H1 (cell line): ENCODE results near the gene ASF1B. TPM values are rescaled to one million over a fixed set of nuclear protein-coding genes. Genes with fewer than 3 reads are reported as not detected.
A peak's percentile ranks its signal among the peaks of the same experiment; 100 is the strongest.

Experiments used
- CTCF ChIA-PET: fragments of 300-600 bp; sonication (Branson Sonifier 250); formaldehyde crosslinking; loops from one replicate; lab custom pipeline; 2021; ENCODE audit not compliant: partially characterized antibody; lab: Charles Lee
- POLR2A ChIA-PET: fragments of 300-600 bp; sonication (Branson Sonifier 250); formaldehyde crosslinking; loops from one replicate; lab custom pipeline; 2021; ENCODE audit warnings: inconsistent platforms; ENCODE audit not compliant: partially characterized antibody; lab: Charles Lee
- DNase-seq, 2 experiments: peaks; one replicate each; pipeline versions ENCODE4 v3.0.0 to v3.0.0-alpha.2; 2010 to 2022; ENCODE audit warnings: low spot score in 2 of 2, low read depth in 1 of 2, mixed read lengths in 1 of 2
- FAIRE-seq: peaks from 2 replicates; lab custom pipeline; 2011; peaks lifted over from hg19 to GRCh38; lab: Jason Lieb, UNC
- H2AFZ ChIP-seq: 2 replicates; pipeline ENCODE4 v1.8.1; 2012; ENCODE audit warnings: low read length, inconsistent platforms
- H2AK5ac ChIP-seq: 2 replicates; pipeline ENCODE4 v1.6.1; 2013; ENCODE audit warnings: low read depth, low read length
- H2BK120ac ChIP-seq: replicated peaks from 2 replicates; pipeline ENCODE3; 2013; ENCODE audit warnings: low read depth, low read length, inconsistent platforms
- H2BK12ac ChIP-seq: 2 replicates; pipeline ENCODE4 v1.6.1; 2013; ENCODE audit warnings: low read depth, low read length
- H2BK15ac ChIP-seq: 2 replicates; pipeline ENCODE4 v1.6.1; 2013; ENCODE audit warnings: low read length
- H2BK20ac ChIP-seq: 2 replicates; pipeline ENCODE4 v1.6.1; 2013; ENCODE audit warnings: low read length
- H2BK5ac ChIP-seq: 2 replicates; pipeline ENCODE4 v1.6.1; 2013; ENCODE audit warnings: low read depth, low read length
- H3K14ac ChIP-seq: 2 replicates; pipeline ENCODE4 v1.6.1; 2013; ENCODE audit warnings: inconsistent platforms; ENCODE audit not compliant: insufficient read length
- H3K18ac ChIP-seq: 2 replicates; pipeline ENCODE4 v1.6.1; 2013; ENCODE audit warnings: low read length; ENCODE audit errors: extremely low read depth
- H3K23ac ChIP-seq: 2 replicates; pipeline ENCODE4 v1.6.1; 2013; ENCODE audit warnings: inconsistent platforms; ENCODE audit not compliant: insufficient read length
- H3K23me2 ChIP-seq: 2 replicates; pipeline ENCODE4 v1.6.1; 2013; ENCODE audit warnings: low read depth, low read length
- H3K27ac ChIP-seq: 2 replicates; pipeline ENCODE4 v1.6.1; 2011; ENCODE audit warnings: low read depth, low read length, inconsistent platforms
- H3K27me3 ChIP-seq, 4 experiments: replicated peaks in 1 of 4; 1 replicate in 1 of 4; 2 replicates in 3 of 4; pipeline versions ENCODE4 v1.6.1 to v1.8.1; 2011 to 2013; ENCODE audit warnings: low read length in 3 of 4, mild to moderate bottlenecking in 3 of 4, inconsistent platforms in 2 of 4, mixed read lengths in 2 of 4, moderate library complexity in 1 of 4; ENCODE audit not compliant: control insufficient read depth in 3 of 4, insufficient read depth in 3 of 4; ENCODE audit errors: extremely low read depth in 1 of 4
- H3K36me3 ChIP-seq, 4 experiments: 2 replicates each; pipeline versions ENCODE4 v1.6.1 to v1.8.1; 2011 to 2013; ENCODE audit warnings: mild to moderate bottlenecking in 4 of 4, low read length in 3 of 4, moderate library complexity in 2 of 4, control low read depth in 1 of 4, inconsistent platforms in 1 of 4; ENCODE audit not compliant: insufficient read depth in 4 of 4, control insufficient read depth in 2 of 4
- H3K4ac ChIP-seq: replicated peaks from 2 replicates; pipeline ENCODE3; 2013; ENCODE audit warnings: low read length, low read depth, mixed read lengths, inconsistent platforms; ENCODE audit not compliant: insufficient read length
- H3K4me1 ChIP-seq, 4 experiments: replicated peaks in 1 of 4; 1 replicate in 1 of 4; 2 replicates in 3 of 4; pipeline versions ENCODE4 v1.6.1 to v1.8.1; 2011 to 2013; ENCODE audit warnings: low read length in 3 of 4, inconsistent platforms in 2 of 4, mixed read lengths in 1 of 4; ENCODE audit not compliant: insufficient read depth in 4 of 4, control insufficient read depth in 3 of 4
- H3K4me2 ChIP-seq, 2 experiments: 2 replicates each; pipeline versions ENCODE4 v1.6.1 to v1.8.1; 2011 to 2013; ENCODE audit warnings: low read depth in 2 of 2, low read length in 2 of 2, control low read depth in 1 of 2, inconsistent platforms in 1 of 2, mild to moderate bottlenecking in 1 of 2; ENCODE audit not compliant: insufficient read depth in 1 of 2
- H3K4me3 ChIP-seq, 4 experiments: fragments of 200-600, 300-600 bp in 1 of 4; sonication (generic), shearing (Covaris generic), sonication (Bioruptor Twin) in 1 of 4; 2 replicates each; pipeline versions ENCODE4 v1.5.1 to v1.8.1; 2011 to 2016; ENCODE audit warnings: low read length in 4 of 4, low read depth in 3 of 4, control low read depth in 2 of 4, inconsistent platforms in 2 of 4, mild to moderate bottlenecking in 2 of 4, mixed read lengths in 1 of 4, moderate library complexity in 1 of 4; ENCODE audit not compliant: insufficient read depth in 2 of 4; ENCODE audit errors: extremely low read depth in 1 of 4
- H3K56ac ChIP-seq: replicated peaks from 2 replicates; pipeline ENCODE3; 2013; ENCODE audit warnings: low read depth, mild to moderate bottlenecking, mixed read lengths, low read length, inconsistent platforms; ENCODE audit not compliant: insufficient read length
- H3K79me1 ChIP-seq: 2 replicates; pipeline ENCODE4 v1.6.1; 2013; ENCODE audit warnings: low read depth, low read length, control low read depth
- H3K79me2 ChIP-seq, 2 experiments: 2 replicates each; pipeline versions ENCODE4 v1.6.1 to v1.8.1; 2012 to 2013; ENCODE audit warnings: low read length in 2 of 2, mild to moderate bottlenecking in 2 of 2, inconsistent platforms in 1 of 2; ENCODE audit not compliant: insufficient read depth in 2 of 2, control insufficient read depth in 1 of 2
- H3K9ac ChIP-seq, 4 experiments: replicated peaks in 1 of 4; 1 replicate in 1 of 4; 2 replicates in 3 of 4; pipeline versions ENCODE4 v1.6.1 to v1.8.1; 2011 to 2013; ENCODE audit warnings: low read depth in 3 of 4, low read length in 3 of 4, control low read depth in 2 of 4, mild to moderate bottlenecking in 2 of 4, moderate library complexity in 2 of 4, inconsistent platforms in 1 of 4; ENCODE audit errors: extremely low read depth in 1 of 4
- H3K9me3 ChIP-seq, 2 experiments: 2 replicates each; pipeline versions ENCODE4 v1.6.1 to v1.8.1; 2012 to 2013; ENCODE audit warnings: mild to moderate bottlenecking in 2 of 2, moderate library complexity in 2 of 2, control low read depth in 1 of 2, inconsistent platforms in 1 of 2, low read depth in 1 of 2, low read length in 1 of 2, mixed read lengths in 1 of 2; ENCODE audit not compliant: insufficient read depth in 2 of 2
- H4K20me1 ChIP-seq, 2 experiments: replicated peaks in 1 of 2; 2 replicates each; pipeline versions ENCODE3 to v1.8.1; 2011 to 2013; ENCODE audit warnings: inconsistent platforms in 2 of 2, low read length in 2 of 2, mild to moderate bottlenecking in 1 of 2; ENCODE audit not compliant: insufficient read depth in 2 of 2, control insufficient read depth in 1 of 2
- H4K5ac ChIP-seq: 2 replicates; pipeline ENCODE4 v1.6.1; 2013; ENCODE audit warnings: low read length, low read depth, mixed read lengths, inconsistent platforms; ENCODE audit not compliant: insufficient read length
- H4K8ac ChIP-seq: 2 replicates; pipeline ENCODE4 v1.8.0; 2013; ENCODE audit warnings: mild to moderate bottlenecking, moderate library complexity, low read length, inconsistent platforms; ENCODE audit not compliant: insufficient read depth; ENCODE audit errors: extremely low read depth
- H4K91ac ChIP-seq: replicated peaks from 2 replicates; pipeline ENCODE3; 2013; ENCODE audit warnings: low read length, mixed read lengths, inconsistent platforms; ENCODE audit not compliant: insufficient read length
- CBX8 ChIP-seq: fragments of 300-800, 300-1000 bp; sonication (generic); IDR thresholded peaks from 2 replicates; pipeline ENCODE4 v1.7.1; 2016; ENCODE audit warnings: low read depth, low read length, borderline replicate concordance
- EZH2 ChIP-seq: fragments of 200-600 bp; sonication (generic); IDR thresholded peaks from 2 replicates; pipeline ENCODE4 v1.7.1; 2012; ENCODE audit warnings: low read depth, mild to moderate bottlenecking, moderate library complexity, low read length, inconsistent platforms; ENCODE audit not compliant: severe bottlenecking
- GABPA ChIP-seq: IDR thresholded peaks from 2 replicates; pipeline ENCODE4 v1.6.1; 2011; ENCODE audit warnings: mild to moderate bottlenecking, low read length, moderate library complexity, borderline replicate concordance; ENCODE audit not compliant: insufficient read depth
- HDAC6 ChIP-seq: IDR thresholded peaks from one replicate; pipeline ENCODE4 v1.7.1; 2012; ENCODE audit warnings: low read depth, mild to moderate bottlenecking, inconsistent platforms, low read length, moderate library complexity
- JUN ChIP-seq: IDR thresholded peaks from 2 replicates; pipeline ENCODE4 v1.6.1; 2011; ENCODE audit warnings: low read depth, mild to moderate bottlenecking, improper control_type of control experiment, low read length
- JUND ChIP-seq: IDR thresholded peaks from 2 replicates; pipeline ENCODE4 v1.6.1; 2011; ENCODE audit warnings: mild to moderate bottlenecking, improper control_type of control experiment, low read length
- MAFK ChIP-seq: IDR thresholded peaks from 2 replicates; pipeline ENCODE4 v1.6.1; 2012; ENCODE audit warnings: low read depth, mild to moderate bottlenecking, improper control_type of control experiment, low read length
- PHF8 ChIP-seq: fragments of 200-600 bp; sonication (generic); conservative IDR thresholded peaks from 2 replicates; pipeline ENCODE4 v1.7.1; 2012; ENCODE audit warnings: low read depth, mild to moderate bottlenecking, inconsistent platforms, low read length, moderate library complexity
- SP1 ChIP-seq: IDR thresholded peaks from 2 replicates; pipeline ENCODE4 v1.6.1; 2011; ENCODE audit warnings: low read depth, low read length
- SP2 ChIP-seq: IDR thresholded peaks from 2 replicates; pipeline ENCODE4 v1.6.1; 2012; ENCODE audit warnings: mild to moderate bottlenecking, low read length, inconsistent platforms
- SP4 ChIP-seq: IDR thresholded peaks from 2 replicates; pipeline ENCODE4 v1.6.1; 2012; ENCODE audit warnings: low read length, inconsistent platforms
- SUZ12 ChIP-seq: fragments of 200-600 bp; sonication (generic); IDR thresholded peaks from 2 replicates; pipeline ENCODE4 v1.6.1; 2012; ENCODE audit warnings: mild to moderate bottlenecking, inconsistent platforms, low read length, moderate library complexity, mixed read lengths
- TCF12 ChIP-seq: IDR thresholded peaks from 2 replicates; pipeline ENCODE4 v1.6.1; 2011; ENCODE audit warnings: low read depth, mild to moderate bottlenecking, low read length
- WGBS, 2 experiments: shearing (Covaris generic) in 1 of 2; methylation state at CpG; one replicate each; pipeline versions ENCODE4 v1.1.6 to v1.1.7; 2013 to 2015; ENCODE audit warnings: low lambda C conversion rate in 2 of 2, mixed read lengths in 2 of 2, inconsistent platforms in 1 of 2, low coverage in 1 of 2, missing lambda C conversion rate in 1 of 2; ENCODE audit not compliant: insufficient replicate concordance in 2 of 2, insufficient coverage in 1 of 2, insufficient read length in 1 of 2; ENCODE audit errors: extremely low coverage in 1 of 2, missing lambda C conversion rate in 1 of 2; 5-methylcytosine and 5-hydroxymethylcytosine counted together
- polyA plus RNA-seq, 7 experiments: library from polyadenylated mRNA; depleted of rRNA in 3 of 7; stranded (reverse) in 5 of 7; unstranded in 2 of 7; fragments of >200 nt in 5 of 7; fragments of 200-250 nt in 2 of 7; gene quantifications; 1 replicate in 5 of 7; 2 replicates in 1 of 7; 4 replicates in 1 of 7; pipeline versions ENCODE4 v1.2.1 to v1.2.3, GENCODE V29; 2011 to 2013; ENCODE audit warnings: missing spikeins in 2 of 7, mixed read lengths in 2 of 7
- total RNA-seq: library from RNA; stranded (reverse); fragmentation: NEBNext Ultra II Directional; extraction: Animal tissue kit (Norgen Biotek cat#: 25700); gene quantifications from 2 replicates; pipeline ENCODE4 v1.2.1, GENCODE V29; 2021

ASF1B gene
- total and polyA plus RNA-seq, 2 of the 8 experiments (the other 6 are each of a cell fraction or from before 2014, with no cell fraction given) = 32.6 to 59.2 TPM

DNA sequence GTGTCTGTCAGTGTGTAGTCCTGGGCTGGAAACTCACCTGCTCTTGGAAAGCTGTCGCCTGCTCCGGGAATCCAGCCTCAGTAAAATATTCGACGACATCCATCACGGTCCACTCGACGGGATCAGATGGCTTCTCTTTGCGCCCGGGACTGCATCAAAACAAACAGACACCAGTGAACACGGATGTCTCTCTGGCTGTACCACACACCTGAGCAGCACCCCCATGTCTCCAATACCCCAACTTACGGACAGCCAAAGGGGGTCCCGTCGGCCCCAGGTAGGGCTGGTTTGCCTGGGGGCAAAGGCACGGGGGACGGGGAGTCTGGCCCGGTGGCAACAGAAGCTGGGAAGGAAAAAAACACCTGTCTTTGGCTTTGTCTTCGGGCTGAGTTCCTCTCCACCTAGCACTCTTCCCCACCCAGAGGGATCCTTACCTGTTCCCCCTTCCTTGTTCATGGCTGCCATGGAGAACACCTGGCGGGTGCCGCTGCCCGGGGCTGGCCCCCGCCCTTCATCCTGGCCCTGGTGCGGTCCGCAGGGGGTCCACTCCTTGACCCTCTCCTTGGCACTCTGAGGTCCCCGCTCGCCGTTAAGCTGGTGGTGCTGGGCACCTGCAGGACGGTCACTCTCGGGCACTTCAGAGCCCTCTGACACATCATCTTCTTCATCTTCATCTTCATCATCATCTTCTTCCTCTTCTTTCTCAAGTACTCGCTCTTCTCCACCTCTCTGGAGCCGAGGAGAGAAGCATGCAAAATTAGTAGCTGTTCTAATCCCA, 47.6 kb downstream of the ASF1B start:
- Histone ChIP-seq H3K56ac (no peak overlapping the region), H4K8ac (no peak overlapping the region; the same call in 1 of the 2 replicates), H2BK20ac (no peak overlapping the region), H3K79me1 (no peaks in the 10 kb centered on the region), H2BK5ac (no peak overlapping the region), H3K14ac (no peak overlapping the region), H2AFZ (no peak overlapping the region), H2BK15ac (no peak overlapping the region), H3K9me3 (peaks cover 8% of the 10 kb centered on the region in 2 experiments; a peak in 3 of 4 replicates), H3K9ac (no peak overlapping the region), H2BK120ac (no peak overlapping the region), H3K79me2 (no peaks in the 10 kb centered on the region), H3K4ac (no peak overlapping the region), H3K4me1 (peaks cover 3 to 5% (median 4%) of the 10 kb centered on the region in 4 experiments), H2BK12ac (no peak overlapping the region), H4K91ac (no peak overlapping the region), H3K23me2 (peaks cover 11% of the 10 kb centered on the region), H4K20me1 (peaks cover 4 to 8% of the 10 kb centered on the region in 2 experiments), H3K27me3 (peaks cover 0 to 6% (median 2%) of the 10 kb centered on the region in 4 experiments; a peak in 4 of 7 replicates), H4K5ac (no peak overlapping the region), H3K36me3 (peaks cover 0 to 13% (median 4%) of the 10 kb centered on the region in 4 experiments; a peak in 3 of 8 replicates), H3K4me2 (peak overlapping the region; percentile 65 to 74), H3K27ac (no peak overlapping the region), H2AK5ac (no peak overlapping the region), H3K4me3 (peak overlapping the region; percentile 42 to 78 (median 60)), H3K23ac (no peak overlapping the region), H3K18ac (no peak overlapping the region)
- FAIRE-seq (no peak), DNase-seq (no peak)
- CTCF ChIA-PET = interaction anchor here (1.0 to 1.8 kb wide), 4 partner anchors 15 to 291 kb away, joined by 4 to 6 read pairs (median 4); partner anchors contain the start of gene MISP3
- 92% methylated on average over 28 of the region's 30 CpGs; no CpG with 5 or more reads in 1 of the 2 experiments for WGBS, 2 experiments
- POLR2A ChIA-PET = interaction anchor here (1.0 to 1.1 kb wide), 3 partner anchors 25 to 263 kb away, joined by 3 read pairs; partner anchors contain the start of gene PRKACA
- TF ChIP-seq MAFK = no peak
- no peak for TF ChIP-seq PHF8
- no peak for TF ChIP-seq HDAC6
- TF ChIP-seq SP2 = no peak
- no peak for TF ChIP-seq CBX8
- no peak for TF ChIP-seq JUND
- no peak for TF ChIP-seq EZH2
- TF ChIP-seq SP1 = no peak
- no peak for TF ChIP-seq SUZ12
- no peak for TF ChIP-seq JUN
- TF ChIP-seq TCF12 = no peak
- TF ChIP-seq SP4 = no peak
- no peak for TF ChIP-seq GABPA
